HG03571 (cell line): ENCODE data around the gene ORC6.

ENCODE experiments used
- ATAC-seq: cut with Tn5 transposase; IDR thresholded peaks from one replicate; pipeline ENCODE4 v1.9.1; 2021; ENCODE audit not compliant: unreplicated experiment

Gene ORC6

GRCh38 chr16:46730801-46731690 lies 41.6 kb downstream of the ORC6 start:
- ATAC-seq: no peak

GRCh38 chr16:46731691-46732555 lies 42.5 kb downstream of the ORC6 start:
- no peak for ATAC-seq

- ATAC-seq: no peak
These were observed 43.1 kb downstream of the ORC6 start for GRCh38 chr16:46732561-46732960.

GRCh38 chr16:46733319-46733830 lies 43.9 kb downstream of the ORC6 start:
- no peak for ATAC-seq

- no peak for ATAC-seq
These were observed 47.2 kb downstream of the ORC6 start for GRCh38 chr16:46736695-46737094.

GRCh38 chr16:46737621-46738214 lies 48.3 kb downstream of the ORC6 start:
- no peak for ATAC-seq

- no peak for ATAC-seq
These were observed 50.5 kb downstream of the ORC6 start for GRCh38 chr16:46739934-46740333.

- peak; percentile 56 for ATAC-seq
These were observed 53.8 kb downstream of the ORC6 start for GRCh38 chr16:46743232-46743719.

GRCh38 chr16:46745617-46746016 lies 56.2 kb downstream of the ORC6 start:
- no peak for ATAC-seq

- no peak for ATAC-seq
These were observed 57.6 kb downstream of the ORC6 start for GRCh38 chr16:46746821-46747776.
